PC-3 (cell line): ENCODE results near the gene CEP95.

ENCODE experiments used
- EZH2 ChIP-seq: fragments of 300-600 bp; sonication (generic); IDR thresholded peaks from one replicate; pipeline ENCODE4 v1.6.1; 2017; ENCODE audit warnings: antibody characterized with exemption, mild to moderate bottlenecking, low read length; ENCODE audit not compliant: unreplicated experiment
- EZH2phosphoT487 ChIP-seq: fragments of 300-600 bp; sonication (generic); IDR thresholded peaks from 2 replicates; pipeline ENCODE4 v1.6.1; 2018; ENCODE audit warnings: mild to moderate bottlenecking, antibody characterized with exemption, low read length, borderline replicate concordance
- TF ChIP-seq, protein P1 (sequence below): fragments of 300-600 bp; sonication (generic); conservative IDR thresholded peaks from 2 replicates; pipeline ENCODE4 v1.5.1; 2017; ENCODE audit warnings: antibody characterized with exemption, low read depth, mild to moderate bottlenecking, low read length

DNA sequence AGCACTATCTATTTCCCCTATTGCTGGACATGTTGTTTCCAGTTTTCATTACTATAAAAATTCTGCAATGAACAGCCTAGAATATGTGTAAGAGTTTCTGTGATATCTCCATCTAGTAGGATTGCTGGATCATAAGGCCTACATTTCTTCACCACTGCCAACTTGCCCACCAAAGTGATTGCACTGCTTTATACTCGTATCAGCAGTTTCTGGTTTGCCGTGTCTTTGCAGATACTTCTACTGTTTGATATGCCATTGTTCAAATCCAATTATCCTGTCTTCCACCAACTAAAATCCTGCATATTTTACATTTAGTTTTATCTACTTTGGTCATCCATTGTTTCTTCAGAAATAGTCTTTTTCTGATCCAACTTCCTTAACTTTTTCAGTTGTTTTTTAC lies 21.1 kb downstream of the CEP95 start:
- TF ChIP-seq, protein P1, sequence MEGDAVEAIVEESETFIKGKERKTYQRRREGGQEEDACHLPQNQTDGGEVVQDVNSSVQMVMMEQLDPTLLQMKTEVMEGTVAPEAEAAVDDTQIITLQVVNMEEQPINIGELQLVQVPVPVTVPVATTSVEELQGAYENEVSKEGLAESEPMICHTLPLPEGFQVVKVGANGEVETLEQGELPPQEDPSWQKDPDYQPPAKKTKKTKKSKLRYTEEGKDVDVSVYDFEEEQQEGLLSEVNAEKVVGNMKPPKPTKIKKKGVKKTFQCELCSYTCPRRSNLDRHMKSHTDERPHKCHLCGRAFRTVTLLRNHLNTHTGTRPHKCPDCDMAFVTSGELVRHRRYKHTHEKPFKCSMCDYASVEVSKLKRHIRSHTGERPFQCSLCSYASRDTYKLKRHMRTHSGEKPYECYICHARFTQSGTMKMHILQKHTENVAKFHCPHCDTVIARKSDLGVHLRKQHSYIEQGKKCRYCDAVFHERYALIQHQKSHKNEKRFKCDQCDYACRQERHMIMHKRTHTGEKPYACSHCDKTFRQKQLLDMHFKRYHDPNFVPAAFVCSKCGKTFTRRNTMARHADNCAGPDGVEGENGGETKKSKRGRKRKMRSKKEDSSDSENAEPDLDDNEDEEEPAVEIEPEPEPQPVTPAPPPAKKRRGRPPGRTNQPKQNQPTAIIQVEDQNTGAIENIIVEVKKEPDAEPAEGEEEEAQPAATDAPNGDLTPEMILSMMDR = no peak
- TF ChIP-seq EZH2phosphoT487 (no peak), EZH2 (no peak)
